ACC112 (cell line): ENCODE data around the gene SH3D21.
A peak's percentile ranks its signal among the peaks of the same experiment; 100 is the strongest.

Experiments used
- H2AFZ ChIP-seq: fragments of 200-600 bp; sonication (generic); one replicate; pipeline ENCODE4 v1.6.0; 2017; ENCODE audit warnings: antibody characterized with exemption, low read length; ENCODE audit not compliant: unreplicated experiment
- H3K27ac ChIP-seq: fragments of 200-600 bp; sonication (generic); 2 replicates; pipeline ENCODE4 v1.5.1; 2014; ENCODE audit warnings: low read depth, mild to moderate bottlenecking, antibody characterized with exemption, low read length, moderate library complexity
- H3K27me3 ChIP-seq: fragments of 200-600 bp; sonication (generic); 2 replicates; pipeline ENCODE4 v1.6.1; 2014; ENCODE audit warnings: mild to moderate bottlenecking, antibody characterized with exemption, low read length, moderate library complexity, mixed read lengths; ENCODE audit not compliant: insufficient read depth
- H3K36me3 ChIP-seq: fragments of 200-600 bp; sonication (generic); 2 replicates; pipeline ENCODE4 v1.6.1; 2016; ENCODE audit warnings: mild to moderate bottlenecking, antibody characterized with exemption, low read length, moderate library complexity, mixed read lengths; ENCODE audit not compliant: insufficient read depth
- H3K4me1 ChIP-seq: fragments of 200-600 bp; sonication (generic); one replicate; pipeline ENCODE4 v1.6.1; 2016; ENCODE audit warnings: low read length, mixed read lengths; ENCODE audit not compliant: insufficient read depth, unreplicated experiment, control insufficient read depth
- H3K4me3 ChIP-seq: fragments of 200-600 bp; sonication (generic); 2 replicates; pipeline ENCODE4 v1.5.1; 2014; ENCODE audit warnings: mild to moderate bottlenecking, low read depth, low read length
- H3K79me2 ChIP-seq: fragments of 200-600 bp; sonication (generic); one replicate; pipeline ENCODE4 v1.6.0; 2016; ENCODE audit warnings: low read length; ENCODE audit not compliant: control insufficient read depth, unreplicated experiment, insufficient read depth

The SH3D21 gene

DNA sequence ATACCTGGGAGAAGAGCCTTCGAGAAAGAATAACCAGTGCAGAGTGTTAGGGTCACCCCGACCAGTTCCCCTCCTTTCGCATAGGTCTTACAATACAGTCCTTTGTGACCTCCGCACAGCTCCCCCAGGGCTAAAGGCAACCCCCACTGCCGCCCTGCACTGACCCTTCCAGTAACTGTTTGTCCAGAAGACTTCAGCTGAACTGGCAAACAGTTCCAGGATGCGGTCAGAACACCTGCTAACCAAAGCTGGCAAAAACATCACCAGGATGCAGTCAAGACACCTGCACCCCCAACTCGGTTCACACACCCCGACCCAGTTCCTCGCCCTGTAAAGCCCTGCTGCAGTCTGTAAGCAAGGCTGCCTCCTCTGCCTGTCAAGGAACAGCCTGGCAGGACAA, 23.6 kb downstream of the SH3D21 start:
- no peaks in the 10 kb centered on the region for H3K36me3 ChIP-seq
- no peak overlapping the region for H3K4me3 ChIP-seq
- H3K4me1 ChIP-seq = peaks cover 5% of the 10 kb centered on the region
- H3K27me3 ChIP-seq = no peaks in the 10 kb centered on the region
- H3K27ac ChIP-seq = no peak overlapping the region
- no peaks in the 10 kb centered on the region for H3K79me2 ChIP-seq
- no peak overlapping the region for H2AFZ ChIP-seq

DNA sequence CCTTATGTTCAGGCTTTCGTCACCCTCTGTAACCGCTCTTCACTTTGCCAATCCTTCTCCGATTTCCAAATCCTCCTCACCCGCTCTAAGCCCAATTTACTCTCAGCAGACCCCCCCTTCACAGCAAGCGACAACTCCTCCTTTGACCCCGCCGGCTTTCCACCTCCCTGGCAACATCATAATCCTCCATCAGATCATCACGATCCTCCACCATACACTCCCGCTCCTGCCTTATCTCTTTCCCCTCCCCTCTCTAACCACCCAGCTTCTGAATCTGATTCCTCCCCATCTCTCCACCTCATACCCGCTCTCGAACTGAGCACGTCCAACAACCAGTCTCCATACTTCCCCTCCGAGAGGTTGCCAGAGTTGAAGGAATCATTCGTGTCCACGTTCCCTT, 24.8 kb downstream of the SH3D21 start:
- no peak overlapping the region for H3K27ac ChIP-seq
- H3K4me3 ChIP-seq = no peak overlapping the region
- no peak overlapping the region for H2AFZ ChIP-seq
- H3K4me1 ChIP-seq = peaks cover 5% of the 10 kb centered on the region
- H3K36me3 ChIP-seq = no peaks in the 10 kb centered on the region
- no peaks in the 10 kb centered on the region for H3K27me3 ChIP-seq
- H3K79me2 ChIP-seq = no peaks in the 10 kb centered on the region

DNA sequence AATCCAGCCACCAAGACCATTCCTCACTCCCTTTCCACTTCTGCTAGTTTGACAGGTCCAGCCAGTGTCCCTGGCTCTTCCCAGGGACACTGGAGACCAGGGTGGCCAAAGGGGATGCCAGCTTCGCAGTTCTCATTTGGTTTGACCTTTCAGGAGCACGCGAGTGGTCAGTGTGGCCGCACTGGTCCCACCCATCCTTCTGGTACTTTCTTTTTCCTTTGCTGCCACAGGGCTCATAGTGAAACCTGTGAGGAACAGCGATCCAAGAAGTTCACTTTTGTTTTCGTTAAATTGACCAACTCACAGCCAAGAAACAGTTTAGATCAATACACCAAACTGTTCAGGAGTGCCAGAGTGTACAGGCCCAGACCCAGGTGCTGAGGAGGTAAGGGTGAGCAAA, 31.7 kb downstream of the SH3D21 start:
- Histone ChIP-seq H3K36me3 (no peaks in the 10 kb centered on the region), H3K27me3 (no peaks in the 10 kb centered on the region), H3K4me3 (no peak overlapping the region), H2AFZ (no peak overlapping the region), H3K27ac (no peak overlapping the region), H3K4me1 (peaks cover 6% of the 10 kb centered on the region), H3K79me2 (no peaks in the 10 kb centered on the region)

DNA sequence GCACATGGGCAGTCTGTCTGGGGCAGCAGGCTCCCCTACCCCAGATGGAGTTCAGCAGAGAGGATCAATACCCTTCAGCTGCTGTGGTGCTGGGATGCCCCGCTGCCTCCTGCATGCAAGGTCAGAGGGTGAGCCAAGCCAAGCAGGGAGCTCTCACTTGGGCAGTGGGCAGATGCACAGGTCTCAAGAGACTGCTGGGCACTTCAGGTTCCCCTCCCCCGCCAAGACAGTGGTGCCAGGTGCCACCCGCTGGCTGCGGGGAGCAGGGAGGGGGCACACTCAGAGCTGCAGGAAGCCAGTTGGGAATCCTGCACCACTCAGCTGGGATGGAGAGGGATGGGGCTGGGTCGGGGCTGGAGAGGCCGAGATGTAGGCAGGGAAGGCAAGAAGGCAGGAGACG, 33.0 kb downstream of the SH3D21 start:
- Histone ChIP-seq H3K4me3 (no peak overlapping the region), H3K36me3 (no peaks in the 10 kb centered on the region)

DNA sequence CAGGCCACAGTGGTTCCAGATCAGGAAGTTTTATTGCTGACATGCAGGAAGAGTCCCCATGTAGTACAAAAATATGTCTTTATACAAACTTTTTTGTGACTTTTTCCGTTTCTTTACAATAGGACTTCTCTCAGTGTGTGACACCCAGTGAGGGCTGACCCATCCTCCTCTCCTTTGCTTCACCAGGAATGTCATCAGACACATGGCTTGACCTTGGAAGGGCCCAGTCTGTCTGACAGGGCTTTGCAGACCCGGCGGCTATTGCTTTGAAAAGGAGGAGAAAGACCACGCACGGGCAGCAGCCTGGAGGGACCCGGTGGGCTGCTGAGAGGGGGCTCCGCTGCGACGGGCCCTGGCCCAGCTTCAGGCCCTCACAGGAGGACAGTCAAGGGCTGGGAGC, 33.4 kb downstream of the SH3D21 start:
- H3K4me3 ChIP-seq = no peak overlapping the region
- H2AFZ ChIP-seq = no peak overlapping the region
- H3K4me1 ChIP-seq = peaks cover 17% of the 10 kb centered on the region
- no peaks in the 10 kb centered on the region for H3K36me3 ChIP-seq
- no peaks in the 10 kb centered on the region for H3K27me3 ChIP-seq
- H3K79me2 ChIP-seq = no peaks in the 10 kb centered on the region
- no peak overlapping the region for H3K27ac ChIP-seq

More for the DNA sequence above, 33.0 kb downstream of the SH3D21 start:
- Histone ChIP-seq H3K27ac (no peak overlapping the region), H3K79me2 (no peaks in the 10 kb centered on the region), H3K27me3 (no peaks in the 10 kb centered on the region), H2AFZ (no peak overlapping the region), H3K4me1 (peaks cover 17% of the 10 kb centered on the region)

DNA sequence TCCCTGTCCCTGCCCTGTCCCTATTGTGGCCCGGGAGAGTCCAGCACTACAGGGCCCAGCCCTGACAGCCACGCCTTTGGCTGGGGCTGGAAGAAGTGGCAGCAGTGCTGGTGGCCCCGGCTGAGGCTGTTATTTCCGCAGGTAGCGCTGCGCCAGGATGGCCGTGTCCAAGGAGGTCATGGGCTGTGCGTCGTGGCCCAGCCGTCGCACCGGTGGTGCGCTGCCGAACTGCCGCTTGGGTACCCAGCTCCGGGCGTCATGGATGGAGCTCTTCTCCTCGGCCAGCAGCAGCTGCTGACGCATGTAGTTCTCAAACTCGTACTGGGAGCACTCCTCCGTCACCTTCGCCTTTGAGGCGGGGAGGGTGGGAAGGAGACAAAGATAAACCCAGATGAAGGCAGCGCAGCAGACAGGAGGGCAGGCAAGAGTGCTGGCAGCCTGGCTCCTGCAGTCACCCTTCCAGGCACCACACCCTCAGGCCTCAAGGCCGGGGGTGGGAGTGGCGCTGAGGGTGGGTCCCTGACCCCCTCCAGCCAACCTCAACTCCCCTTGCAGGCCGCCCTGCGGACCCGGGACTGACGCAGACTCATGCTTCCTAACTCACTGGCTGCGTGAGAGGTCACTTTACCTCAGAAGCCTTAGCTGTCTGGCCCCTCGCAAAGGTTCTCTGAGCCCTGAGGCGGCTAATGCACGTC, 35.6 kb downstream of the SH3D21 start:
- Histone ChIP-seq H3K4me1 (peaks cover 17% of the 10 kb centered on the region), H3K27ac (0 out of 2 replicates have a peak overlapping the region, but pooled peaks have one; percentile 86), H2AFZ (no peak overlapping the region), H3K36me3 (no peaks in the 10 kb centered on the region), H3K4me3 (no peak overlapping the region), H3K27me3 (no peaks in the 10 kb centered on the region), H3K79me2 (no peaks in the 10 kb centered on the region)

DNA sequence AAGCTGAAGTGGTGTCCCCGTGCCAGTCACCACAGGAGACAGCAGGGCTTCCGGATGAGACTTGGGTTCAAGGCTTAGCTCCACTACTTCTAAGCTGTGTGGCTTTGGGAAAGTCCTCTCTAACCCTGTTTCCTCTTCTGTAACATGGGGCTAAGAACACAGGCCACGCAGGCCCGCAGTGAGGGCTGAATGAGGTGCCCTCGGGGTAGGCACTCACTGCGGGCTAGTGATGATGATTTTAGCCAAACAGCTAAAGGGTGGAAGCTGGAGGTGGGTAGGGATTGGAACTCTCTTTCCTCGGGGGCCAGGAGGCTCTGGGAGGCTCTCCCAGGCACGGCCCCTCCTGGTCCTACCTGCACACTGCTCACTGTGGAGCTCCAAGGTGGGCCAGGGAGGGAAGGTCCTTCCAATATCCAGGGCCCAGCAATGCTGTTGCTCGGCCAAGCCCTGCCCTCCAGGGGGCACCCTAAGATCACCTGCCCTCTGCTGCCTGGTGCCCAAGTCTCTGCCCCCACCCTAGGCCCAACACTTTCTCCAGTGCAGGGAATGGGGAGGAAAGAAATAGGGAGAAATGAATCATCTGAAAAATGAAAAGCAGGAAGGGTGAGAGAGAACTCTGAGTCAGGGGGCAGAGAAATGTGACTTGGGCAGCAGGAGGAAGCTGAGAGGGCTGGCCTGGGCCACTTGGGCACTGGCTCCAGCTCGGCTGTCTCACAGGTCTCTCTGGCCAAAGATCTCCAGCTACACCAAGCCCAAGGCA, 36.4 kb downstream of the SH3D21 start:
- Histone ChIP-seq H3K36me3 (no peaks in the 10 kb centered on the region), H2AFZ (no peak overlapping the region), H3K4me3 (no peak overlapping the region), H3K27me3 (no peaks in the 10 kb centered on the region), H3K4me1 (peaks cover 17% of the 10 kb centered on the region), H3K27ac (peak overlapping the region; percentile 86), H3K79me2 (no peaks in the 10 kb centered on the region)

DNA sequence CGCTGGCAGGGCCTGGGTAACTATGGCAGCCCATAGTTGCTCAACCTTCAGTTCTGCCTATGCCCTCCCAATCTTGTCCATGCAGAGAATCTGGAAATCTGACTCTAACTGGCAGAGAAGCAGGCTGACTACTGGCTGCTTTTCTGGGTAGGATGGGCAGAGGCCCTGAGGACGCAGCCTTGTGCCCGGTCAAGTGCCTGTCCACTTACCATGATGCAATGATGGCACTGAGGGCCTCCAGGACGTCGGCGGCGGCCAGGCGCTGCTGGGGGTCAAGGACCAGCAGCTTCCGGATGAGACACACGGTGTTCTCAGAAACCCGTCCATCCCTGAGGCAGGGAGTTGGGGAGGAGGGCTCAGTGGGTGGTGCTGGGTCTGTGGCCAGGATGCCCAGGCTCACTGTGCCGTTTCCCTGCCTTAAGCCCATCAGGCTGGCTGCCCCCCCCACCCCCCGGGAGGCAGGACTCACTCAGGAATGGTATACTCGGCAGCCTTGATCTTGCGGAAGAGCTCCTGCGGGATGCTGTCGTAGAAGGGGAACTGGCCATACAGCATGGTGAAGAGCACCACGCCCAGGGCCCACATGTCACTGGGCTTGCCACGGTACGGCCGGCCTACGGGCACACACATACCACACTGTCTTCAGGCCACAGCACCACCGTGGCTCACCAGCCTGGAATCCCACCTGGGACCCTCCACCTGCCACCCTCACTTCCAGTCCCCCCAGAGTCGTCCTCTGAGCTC, 37.7 kb downstream of the SH3D21 start:
- no peak overlapping the region for H3K4me3 ChIP-seq
- H3K79me2 ChIP-seq = no peaks in the 10 kb centered on the region
- peak overlapping the region; percentile 86 for H3K27ac ChIP-seq
- H2AFZ ChIP-seq = no peak overlapping the region
- H3K4me1 ChIP-seq = peaks cover 21% of the 10 kb centered on the region
- no peaks in the 10 kb centered on the region for H3K27me3 ChIP-seq
- 0 out of 2 replicates have a peak, but pooled peaks cover 4% of the 10 kb centered on the region for H3K36me3 ChIP-seq

DNA sequence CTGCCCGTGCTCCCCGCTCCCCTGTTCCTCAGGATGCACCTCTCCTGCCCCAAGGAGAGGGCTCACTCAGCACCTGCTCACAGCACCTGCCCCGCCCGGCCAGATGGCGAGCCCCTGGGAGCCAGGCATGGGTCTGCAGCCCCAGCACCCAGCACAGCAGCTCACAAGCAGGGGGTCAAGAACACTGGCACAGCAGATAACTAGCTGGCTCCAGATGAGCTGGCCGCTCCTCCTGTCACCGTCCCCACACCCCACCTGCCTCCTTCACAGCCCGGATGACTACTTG, 38.2 kb downstream of the SH3D21 start:
- Histone ChIP-seq H3K36me3 (0 out of 2 replicates have a peak, but pooled peaks cover 4% of the 10 kb centered on the region), H3K4me1 (peaks cover 26% of the 10 kb centered on the region), H3K79me2 (no peaks in the 10 kb centered on the region), H2AFZ (no peak overlapping the region), H3K4me3 (no peak overlapping the region), H3K27me3 (no peaks in the 10 kb centered on the region), H3K27ac (peak overlapping the region; percentile 86; the same call in 1 of the 2 replicates)

DNA sequence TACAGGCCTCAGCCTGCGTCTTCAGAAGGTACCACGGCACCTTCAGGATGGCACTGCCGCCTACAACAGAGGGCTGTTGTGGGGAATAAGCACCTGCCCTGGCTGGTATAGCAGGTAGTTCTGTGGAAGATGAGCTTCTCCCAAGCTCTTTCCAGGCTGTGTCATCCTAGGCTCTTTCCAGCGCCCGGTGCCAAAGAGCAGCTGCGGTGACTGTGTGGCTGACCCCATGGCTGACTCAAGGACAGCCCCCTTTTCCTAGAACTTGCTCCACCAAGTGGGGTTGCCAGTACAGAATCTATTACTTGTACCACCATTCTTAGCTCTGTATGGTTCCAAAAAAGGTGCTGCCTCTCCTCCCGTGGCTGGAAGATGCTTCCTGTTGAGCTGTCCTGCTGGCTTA, 39.2 kb downstream of the SH3D21 start:
- Histone ChIP-seq H3K79me2 (no peaks in the 10 kb centered on the region), H3K4me3 (no peak overlapping the region), H3K27ac (no peak overlapping the region), H2AFZ (no peak overlapping the region), H3K27me3 (no peaks in the 10 kb centered on the region), H3K4me1 (peaks cover 36% of the 10 kb centered on the region), H3K36me3 (0 out of 2 replicates have a peak, but pooled peaks cover 4% of the 10 kb centered on the region)
